HCT116 (cell line): ENCODE data around the gene TIMM17B.

Source experiments
- CTCF ChIP-seq, 3 experiments: fragments of 200-600 bp in 1 of 3; sonication (generic) in 1 of 3; IDR thresholded peaks in 2 of 3; conservative IDR thresholded peaks in 1 of 3; 2 replicates each; pipeline ENCODE4 v1.5.1; 2012 to 2017; ENCODE audit warnings: low read depth in 2 of 3, low read length in 2 of 3, antibody characterized with exemption in 1 of 3, borderline replicate concordance in 1 of 3, control low read depth in 1 of 3, mild to moderate bottlenecking in 1 of 3, mixed read lengths in 1 of 3, mixed run types in 1 of 3, moderate library complexity in 1 of 3; ENCODE audit not compliant: insufficient read depth in 1 of 3
- POLR2AphosphoS5 ChIP-seq: IDR thresholded peaks from 2 replicates; pipeline ENCODE4 v1.6.1; 2011; ENCODE audit warnings: mild to moderate bottlenecking, low read depth, low read length, moderate library complexity
- SP1 ChIP-seq: IDR thresholded peaks from 2 replicates; pipeline ENCODE4 v1.6.1; 2012; ENCODE audit warnings: low read depth
- TCF7L2 ChIP-seq: IDR thresholded peaks from 2 replicates; pipeline ENCODE4 v1.7.0; 2011; ENCODE audit warnings: borderline replicate concordance, inconsistent platforms; ENCODE audit not compliant: insufficient read depth, insufficient read length; ENCODE audit errors: extremely low read depth
- ZBTB33 ChIP-seq: IDR thresholded peaks from 2 replicates; pipeline ENCODE4 v1.6.1; 2011; ENCODE audit warnings: mild to moderate bottlenecking, low read length, moderate library complexity; ENCODE audit not compliant: insufficient replicate concordance; ENCODE audit errors: extremely low read depth
- ZFX ChIP-seq: fragments of 450-650 bp; IDR thresholded peaks from 2 replicates; pipeline ENCODE4 v1.6.1; 2017

GRCh38 chrX:48919947-48920717, 22.6 kb upstream of the TIMM17B start:
- TF ChIP-seq ZFX (no peak), CTCF (IDR thresholded peaks at IDR 0.05 in 2 of 3, conservative IDR thresholded peaks at IDR 0.05 in 1 of 3; ENCODE audit: borderline replicate concordance in 1 of 3, insufficient read depth in 1 of 3, low read depth in 2 of 3, low read length in 2 of 3) (no peak), POLR2AphosphoS5 (no peak), SP1 (no peak), TCF7L2 (no peak), ZBTB33 (no peak)
